ENCODE measurements around the gene C19orf47.
A peak's percentile ranks its signal among the peaks of the same experiment; 100 is the strongest.

The C19orf47 gene

GRCh38 chr19:40348125-40348913, at the start of gene C19orf47, which contains the start of gene PLD3:
Gene C19orf47 (minus strand): TSS chr19:40348397. CDS start chr19:40341857, 6,540 bp downstream.
Gene PLD3 (plus strand): TSS chr19:40348695. CDS start chr19:40366484, 17,789 bp downstream.
- intact Hi-C loops (cut with DNase I): loop anchor here (2.0 kb wide), 1 partner anchor 64 kb away; the partner anchor contains the start of gene AKT2
- peak; percentile 99 to 100 (median 100) for DNase-seq

- intact Hi-C loops (cut with DNase I): no loop called here
Observed at GRCh38 chr19:40397568-40397906, 49.3 kb upstream of the C19orf47 start.

GRCh38 chr19:40396886-40397567, 48.8 kb upstream of the C19orf47 start:
- intact Hi-C loops (cut with DNase I): no loop called here
- no peak for DNase-seq

More at GRCh38 chr19:40397568-40397906, 49.3 kb upstream of the C19orf47 start:
- no peak for DNase-seq

- intact Hi-C loops (cut with DNase I): no loop called here
- DNase-seq: no peak
Observed at GRCh38 chr19:40395956-40396355, 47.8 kb upstream of the C19orf47 start.

- no peak for DNase-seq
- intact Hi-C loops (cut with DNase I): no loop called here
Observed at GRCh38 chr19:40394816-40395210, 46.6 kb upstream of the C19orf47 start.

- intact Hi-C loops (cut with DNase I): no loop called here
- no peak for DNase-seq
Observed at GRCh38 chr19:40393894-40394815, 46.0 kb upstream of the C19orf47 start.

GRCh38 chr19:40392894-40393517, 44.8 kb upstream of the C19orf47 start:
- no peak for DNase-seq
- intact Hi-C loops (cut with DNase I): no loop called here

GRCh38 chr19:40392123-40392522, 43.9 kb upstream of the C19orf47 start:
- intact Hi-C loops (cut with DNase I): no loop called here
- no peak for DNase-seq

GRCh38 chr19:40390084-40390742, 42.0 kb upstream of the C19orf47 start, which contains the start of gene HIPK4:
Gene HIPK4 (minus strand): TSS chr19:40390181. CDS start chr19:40389902, 279 bp downstream.
- no peak for DNase-seq
- intact Hi-C loops (cut with DNase I): no loop called here

GRCh38 chr19:40389404-40390083, 41.3 kb upstream of the C19orf47 start:
- intact Hi-C loops (cut with DNase I): no loop called here
- DNase-seq: no peak

GRCh38 chr19:40388481-40388880, 40.3 kb upstream of the C19orf47 start:
- intact Hi-C loops (cut with DNase I): no loop called here
- DNase-seq: no peak

- DNase-seq: no peak
- intact Hi-C loops (cut with DNase I): no loop called here
Observed at GRCh38 chr19:40387155-40387554, 39.0 kb upstream of the C19orf47 start.

- DNase-seq: no peak
- intact Hi-C loops (cut with DNase I): no loop called here
Observed at GRCh38 chr19:40383668-40384248, 35.6 kb upstream of the C19orf47 start.

GRCh38 chr19:40381321-40381720, 33.1 kb upstream of the C19orf47 start:
- DNase-seq: no peak
- intact Hi-C loops (cut with DNase I): no loop called here

- peak in 1 of 10 donors; percentile 82 for DNase-seq
- intact Hi-C loops (cut with DNase I): no loop called here
Observed at GRCh38 chr19:40380199-40381037, 32.2 kb upstream of the C19orf47 start.

- DNase-seq: no peak
- intact Hi-C loops (cut with DNase I): no loop called here
Observed at GRCh38 chr19:40379446-40380198, 31.4 kb upstream of the C19orf47 start.

- DNase-seq: no peak
- intact Hi-C loops (cut with DNase I): no loop called here
Observed at GRCh38 chr19:40378509-40378908, 30.3 kb upstream of the C19orf47 start.
